ENCODE measurements around the gene DPY19L3.
"Not testable (repeated sequence)": the region's sequence is repeated elsewhere in the genome, so short reads cannot be mapped to it uniquely, and the experiment has no call there.

DPY19L3 gene

DNA sequence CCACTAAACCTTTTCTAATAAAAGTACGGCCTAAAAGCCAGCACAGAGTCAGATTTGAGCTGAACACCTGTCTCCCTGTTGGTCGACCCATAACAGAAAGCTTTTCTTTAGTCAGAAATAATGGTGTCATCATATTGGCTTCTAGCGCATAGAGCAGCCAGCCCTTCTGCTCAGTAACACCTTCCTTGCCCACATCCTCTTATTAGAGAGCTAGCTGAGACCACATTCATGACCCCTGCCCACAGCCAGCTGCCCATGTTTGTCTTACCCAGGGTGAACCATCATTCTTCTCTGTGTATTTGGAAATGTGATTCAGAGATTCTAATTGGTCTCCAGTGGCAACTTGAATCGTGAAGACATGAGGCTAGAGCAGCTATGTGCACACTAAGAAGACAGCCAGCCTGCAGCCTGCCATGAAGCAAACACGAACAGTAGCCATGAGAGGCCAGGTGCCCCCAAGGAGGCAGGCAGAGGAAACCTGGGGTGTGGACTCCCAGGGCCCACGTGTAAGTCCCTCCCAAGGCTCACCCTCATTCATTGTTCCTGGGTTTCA is 93.2 kb downstream of the DPY19L3 start:
- DNase-seq (ENCODE audit: low read depth in 2 of 2): no peak

DNA sequence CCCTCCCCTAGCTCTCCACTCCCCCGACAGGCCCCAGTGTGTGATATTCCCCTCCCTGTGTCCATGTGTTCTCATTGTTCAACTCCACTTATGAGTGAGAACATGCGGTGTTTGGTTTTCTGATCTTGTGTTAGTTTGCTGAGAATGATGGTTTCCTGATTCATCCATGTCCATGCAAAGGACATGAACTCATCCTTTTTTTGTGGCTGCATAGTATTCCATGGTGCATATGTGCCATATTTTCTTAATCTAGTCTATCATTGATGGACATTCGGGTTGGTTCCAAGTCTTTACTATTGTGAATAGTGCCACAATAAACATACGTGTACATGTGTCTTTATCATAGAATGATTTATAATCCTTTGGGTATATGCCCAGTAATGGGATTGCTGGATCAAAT is 106.9 kb downstream of the DPY19L3 start:
- DNase-seq (ENCODE audit: low read depth in 2 of 2): not testable (repeated sequence)

DNA sequence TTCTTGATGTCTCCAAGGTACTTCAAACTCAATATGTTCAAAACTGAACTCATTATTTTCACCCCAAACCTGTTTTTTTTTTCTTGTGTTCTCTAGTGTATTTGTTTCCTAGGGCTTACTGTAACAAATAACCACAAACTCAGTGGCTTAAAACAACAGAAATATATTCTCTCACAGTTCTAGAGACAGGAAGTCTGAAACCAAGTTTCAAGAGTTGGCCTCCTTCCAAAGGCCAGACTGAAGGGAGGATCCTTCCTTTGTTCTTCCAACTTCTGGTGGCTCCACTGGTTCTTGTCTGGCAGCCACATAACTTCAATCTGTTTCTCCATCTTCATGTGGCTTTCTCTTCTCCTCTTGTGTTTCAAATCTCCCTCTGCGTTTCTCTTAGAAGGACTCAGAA is 113.5 kb downstream of the DPY19L3 start:
- DNase-seq (ENCODE audit: low read depth in 2 of 2): no peak

DNA sequence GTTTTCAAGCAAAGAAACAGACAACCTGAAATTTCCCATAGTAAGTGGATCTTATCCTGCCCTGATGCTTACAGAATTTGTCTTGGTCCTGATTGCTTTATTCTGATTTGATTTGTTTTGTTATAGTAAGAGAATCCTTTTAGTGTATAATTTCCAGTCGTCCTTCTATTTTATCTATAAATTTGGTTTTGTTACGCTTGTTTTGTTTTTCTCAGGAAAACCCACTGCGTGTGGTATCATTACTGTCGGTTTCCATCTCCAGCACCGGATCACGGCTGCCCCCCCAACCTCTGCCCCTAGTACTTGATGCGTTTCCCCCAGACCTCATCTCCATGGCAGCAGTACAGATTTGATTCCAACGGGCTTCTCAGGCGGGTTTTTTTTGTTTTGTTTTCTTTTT is 117.4 kb downstream of the DPY19L3 start:
- no peak for DNase-seq (ENCODE audit: low read depth in 2 of 2)

DNA sequence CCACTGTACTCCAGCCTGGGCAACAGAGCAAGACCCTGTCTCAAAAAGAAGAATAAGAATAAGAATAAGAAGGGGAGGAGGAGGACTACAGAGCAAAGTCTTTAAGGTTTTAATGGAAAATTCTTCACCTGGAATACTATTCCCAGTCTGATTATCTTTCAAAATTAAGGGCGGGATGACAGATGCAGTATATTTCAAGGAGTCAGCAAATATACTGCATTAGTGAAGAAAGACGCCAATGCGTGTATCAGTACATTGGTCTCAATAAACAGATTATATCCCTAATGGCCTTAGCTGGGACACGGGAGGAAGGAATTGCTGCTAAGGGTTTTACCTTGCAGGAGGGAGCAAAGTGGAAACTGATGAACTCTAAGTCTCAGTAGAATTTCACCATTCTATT is 121.3 kb downstream of the DPY19L3 start:
- DNase-seq (ENCODE audit: low read depth in 2 of 2): no peak

GRCh38 chr19:32530773-32531172 is 125.2 kb downstream of the DPY19L3 start:
- no peak for DNase-seq (ENCODE audit: low read depth in 2 of 2)

DNA sequence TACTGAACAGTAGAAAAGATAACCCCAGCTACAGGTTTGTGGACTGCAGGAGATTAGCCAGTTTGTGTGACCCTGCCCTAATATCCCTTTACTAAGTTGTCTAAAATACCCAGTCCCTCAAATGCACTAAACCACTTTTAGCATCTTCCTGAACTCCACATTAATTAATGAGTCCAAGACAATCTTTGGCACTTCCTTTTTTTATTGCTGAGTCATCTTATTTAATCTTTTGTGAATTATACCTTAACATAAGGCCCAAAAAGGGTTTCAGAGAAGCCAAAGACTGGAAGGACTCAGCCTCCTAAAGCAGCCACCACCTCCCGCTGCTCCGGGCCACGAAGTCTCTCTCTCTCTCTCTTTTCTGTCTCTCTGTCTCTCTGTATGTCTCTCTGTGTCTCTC is 126.7 kb downstream of the DPY19L3 start:
- no peak for DNase-seq (ENCODE audit: low read depth in 2 of 2)

Measured in stimulated activated CD8-positive, alpha-beta memory T cell treated with anti-CD3 and anti-CD28 coated beads, Interleukin-2, amount 100 ng/mL, for 1 hour (primary cell).